Stimulated activated CD4-positive, alpha-beta T cell treated with anti-CD3 and anti-CD28 coated beads, TNF-alpha, amount 100 ng/mL, for 1 hour (primary cell): ENCODE measurements around the gene RMDN2.

Source experiments
- DNase-seq, 3 donors: peaks; one replicate each; pipeline ENCODE4 v3.0.0-alpha.2; 2020; ENCODE audit warnings: low read depth in 3 of 3, low spot score in 1 of 3

RMDN2 gene

DNA sequence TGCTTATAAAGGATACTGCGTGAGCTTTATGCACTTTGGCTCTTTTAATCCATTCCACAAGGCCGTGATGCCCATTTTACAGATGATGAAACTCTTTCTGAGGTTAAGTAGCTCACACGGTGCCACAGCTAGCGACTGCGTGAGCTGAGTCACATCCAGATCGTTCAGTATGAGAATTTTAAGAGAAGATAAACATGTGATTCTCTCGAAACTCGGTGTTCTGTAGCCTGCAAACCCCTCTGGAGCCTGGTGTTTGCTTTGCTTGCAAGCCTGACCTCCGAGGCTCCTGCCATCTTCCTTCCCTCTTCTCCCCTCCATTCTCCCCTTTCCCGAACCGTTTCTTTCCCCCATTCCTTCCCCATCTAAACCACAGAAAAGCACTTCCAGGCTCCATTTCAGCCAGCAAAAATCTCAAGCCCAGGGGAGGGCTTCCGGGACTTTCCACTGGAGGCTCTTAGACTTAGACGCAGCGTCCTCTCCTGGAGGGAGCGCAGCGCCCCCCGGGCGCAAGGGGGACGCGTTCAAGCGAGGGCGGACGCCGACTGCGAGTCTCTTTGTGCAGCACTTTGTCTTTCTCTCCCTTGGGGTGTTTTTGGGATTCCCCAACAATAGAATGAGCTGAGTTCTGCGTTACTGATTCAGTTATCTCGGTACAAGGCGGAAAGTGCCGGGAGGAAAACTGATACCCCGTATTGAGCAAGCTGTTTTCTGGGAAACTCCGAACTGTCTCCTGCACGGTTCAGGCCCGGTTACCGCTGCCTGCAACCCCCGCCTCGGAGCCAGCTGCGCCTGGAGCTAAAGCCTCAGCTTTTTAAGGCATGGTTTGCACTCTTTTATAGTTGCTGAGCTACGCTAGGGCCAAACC lies 112.9 kb downstream of the RMDN2 start:
- no peak for DNase-seq

DNA sequence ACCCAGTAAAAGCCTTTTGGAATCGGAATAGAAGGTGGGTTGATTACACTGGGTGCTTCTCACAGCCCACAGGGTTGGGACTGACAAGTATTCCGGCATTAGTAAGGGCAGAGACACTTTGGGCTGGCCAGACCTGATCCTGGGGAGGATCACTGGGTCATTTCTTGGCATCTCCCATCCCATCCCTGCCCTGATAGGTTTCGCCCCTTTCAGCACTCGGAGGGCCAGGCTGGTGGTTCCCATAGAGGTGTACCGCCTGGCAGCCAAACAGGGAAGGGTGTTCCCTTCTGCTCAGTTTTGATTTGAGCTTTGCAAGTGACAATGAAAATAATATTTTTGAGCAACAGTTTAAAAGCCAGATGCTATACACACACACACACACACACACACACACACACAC lies 113.6 kb downstream of the RMDN2 start:
- no peak for DNase-seq

DNA sequence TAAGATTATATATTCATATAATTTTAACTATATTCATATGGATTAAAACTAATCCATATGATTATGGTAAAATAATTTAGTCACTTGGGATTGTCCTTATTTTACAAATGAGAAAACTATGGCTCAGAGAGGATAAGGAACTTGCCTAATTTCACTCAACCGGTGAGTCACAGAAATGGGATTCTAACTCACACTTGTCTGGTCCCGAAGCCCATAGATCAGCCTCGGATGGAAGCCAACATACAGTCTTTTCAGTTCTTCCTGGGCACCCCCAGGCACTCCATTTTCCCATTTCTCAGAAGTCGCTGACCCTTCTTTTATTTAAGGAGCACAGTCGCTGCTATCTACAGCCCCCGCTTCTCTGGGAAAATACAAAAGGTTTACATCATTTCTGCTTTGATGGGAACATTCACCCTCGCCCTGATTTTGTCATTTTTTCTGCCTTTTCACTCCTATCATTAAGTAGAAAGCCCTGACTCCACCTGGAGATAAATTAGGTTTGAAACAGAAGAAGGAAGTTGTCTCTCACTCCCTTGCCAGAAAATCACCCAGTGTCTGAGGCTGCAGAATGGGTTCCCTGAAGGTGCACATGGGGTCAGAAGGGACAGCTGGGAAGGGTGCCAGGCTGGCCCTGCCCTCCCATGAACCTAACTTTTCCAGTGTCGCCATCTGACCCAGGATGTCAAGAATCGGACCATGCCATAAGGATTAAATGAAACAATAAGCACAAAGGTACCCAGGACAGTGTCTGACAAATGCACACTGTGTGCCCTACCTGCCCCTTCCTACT lies 114.2 kb downstream of the RMDN2 start:
- DNase-seq: no peak

DNA sequence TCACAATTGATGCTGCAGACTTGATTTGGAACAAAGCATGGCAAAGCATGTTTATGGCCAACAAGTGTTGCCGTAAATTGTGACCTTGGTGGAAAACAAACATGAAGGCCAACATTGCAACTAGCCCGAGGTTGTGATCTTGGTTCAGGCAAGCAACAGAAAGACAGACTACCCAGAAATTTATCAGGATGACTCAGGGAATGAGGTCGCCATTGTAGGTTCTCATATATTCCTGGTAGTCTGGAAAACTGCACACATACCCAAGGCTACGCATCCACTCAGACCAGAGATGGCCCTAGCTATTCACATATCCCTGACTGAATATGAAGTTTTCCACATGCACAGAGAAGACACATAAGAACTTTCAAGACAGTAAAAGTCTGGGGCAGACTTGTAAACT lies 120.7 kb downstream of the RMDN2 start:
- DNase-seq: no peak

DNA sequence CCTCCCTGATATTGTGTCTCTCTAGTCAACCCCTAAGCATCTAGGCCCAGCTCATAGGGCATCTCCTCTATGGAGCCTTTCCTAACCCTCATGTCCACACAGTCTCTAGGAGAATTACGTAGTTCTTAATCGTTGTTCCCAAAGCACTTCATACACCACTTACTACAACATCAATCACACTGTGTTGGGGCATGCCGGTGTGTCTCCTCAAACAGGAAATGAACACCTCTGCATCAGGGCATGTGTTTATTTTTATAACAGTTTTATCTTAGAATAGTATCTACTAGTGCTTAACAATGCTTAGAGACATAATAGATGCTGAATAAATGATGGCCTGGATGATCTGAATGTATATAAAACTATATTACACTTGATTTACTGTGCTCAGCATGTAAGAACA lies 131.1 kb downstream of the RMDN2 start:
- DNase-seq: no peak

DNA sequence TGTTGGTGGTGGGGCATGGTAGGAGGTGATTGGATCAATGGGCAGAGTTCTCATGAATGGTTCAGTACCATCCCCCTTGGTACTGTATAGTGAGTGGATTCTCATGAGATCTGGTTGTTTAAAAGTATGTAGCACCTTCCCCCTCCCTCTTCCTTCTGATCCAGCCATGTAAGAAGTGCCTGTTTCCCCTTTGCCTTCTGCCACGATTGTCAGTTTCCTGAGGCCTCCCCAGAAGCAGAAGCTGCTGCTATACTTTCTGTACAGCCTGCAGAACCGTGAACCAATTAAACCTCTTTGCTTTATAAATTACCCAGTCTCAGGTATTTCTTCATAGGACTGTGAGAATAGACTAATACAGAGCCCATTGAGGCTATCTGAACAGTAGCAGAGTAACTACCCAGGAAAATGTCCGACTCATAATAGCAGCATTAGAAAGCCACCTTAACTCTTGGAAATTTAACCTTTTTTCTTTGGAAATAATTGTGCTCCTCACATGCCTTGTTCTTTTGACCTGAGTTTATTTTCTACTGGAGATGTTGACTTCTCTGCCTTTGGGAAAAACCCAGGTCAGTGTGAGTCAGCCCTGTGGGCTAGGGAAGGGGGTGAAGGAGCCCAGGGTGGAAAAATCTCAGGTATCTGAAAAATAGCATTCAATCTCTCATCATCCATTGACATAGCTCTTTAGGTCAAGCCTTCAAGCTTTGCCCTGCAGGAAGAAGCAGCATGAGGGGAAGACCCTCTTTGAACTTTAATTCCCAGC lies 132.7 kb downstream of the RMDN2 start:
- no peak for DNase-seq

DNA sequence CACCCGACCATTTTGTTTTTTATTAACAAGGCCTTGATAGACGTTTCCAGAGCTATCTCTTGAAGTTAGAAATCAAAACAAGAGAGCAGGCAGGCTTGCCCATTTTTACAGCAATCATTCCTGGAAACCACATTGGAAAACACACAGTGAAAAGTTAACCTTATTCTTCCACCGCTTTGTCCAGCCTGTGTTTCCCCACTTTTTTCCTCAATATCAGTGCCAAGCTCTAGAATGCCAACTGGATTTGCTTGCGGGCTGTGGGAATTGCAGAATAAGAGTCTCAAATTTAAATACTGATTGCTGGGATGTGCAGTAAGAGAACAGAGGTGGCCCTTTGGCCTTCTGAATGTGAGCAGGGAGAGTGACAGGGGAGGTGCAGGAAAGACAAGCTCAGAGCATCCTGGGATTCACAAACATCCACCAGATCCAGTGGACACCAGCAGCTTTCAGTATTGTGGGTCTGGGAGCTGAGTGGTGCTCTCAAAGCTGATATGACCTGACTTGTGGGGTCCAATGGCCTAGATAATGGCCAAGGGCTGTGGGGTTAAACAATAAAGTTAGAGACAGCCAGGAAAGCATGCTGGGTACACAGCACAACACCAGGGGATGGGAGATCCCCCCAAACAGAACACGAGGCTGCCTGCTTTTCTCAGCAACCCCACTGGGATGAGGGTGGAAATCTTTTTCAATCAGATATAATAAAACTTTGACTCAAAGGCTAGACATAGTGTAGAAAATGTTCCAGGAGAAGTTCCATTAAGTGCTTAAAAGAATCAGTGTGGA lies 135.3 kb downstream of the RMDN2 start:
- no peak for DNase-seq

DNA sequence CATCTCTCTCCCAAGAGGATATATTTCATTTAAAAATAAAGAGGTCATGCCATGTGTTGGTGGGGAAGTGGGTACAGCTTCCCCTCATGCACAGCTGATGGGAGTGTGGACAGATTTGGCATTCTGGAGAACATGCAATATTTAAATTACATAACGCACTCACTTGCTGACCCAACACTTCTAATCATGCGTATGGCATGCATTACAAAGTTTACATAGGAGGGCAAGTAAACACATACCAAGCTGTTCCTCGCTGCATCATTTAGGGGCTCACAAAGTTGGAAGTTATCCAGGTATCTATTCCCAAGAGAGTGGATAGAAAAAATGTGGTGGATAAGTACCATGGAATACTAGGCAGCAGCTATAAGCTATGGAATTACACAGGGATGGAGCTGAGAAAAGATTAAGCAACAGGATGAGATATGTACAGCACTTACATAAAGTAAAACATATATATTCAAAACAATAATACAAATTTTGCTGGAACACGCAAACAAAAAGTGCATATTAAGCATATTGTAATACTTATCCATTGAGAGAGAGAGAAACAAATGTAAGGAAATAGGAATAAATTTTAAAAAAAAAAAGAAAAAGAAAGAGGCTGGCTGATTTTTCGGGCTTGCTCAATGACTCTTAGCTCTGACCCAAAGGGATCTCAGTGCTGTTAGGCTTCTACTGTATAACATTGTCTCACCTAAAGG lies 139.9 kb downstream of the RMDN2 start:
- no peak for DNase-seq

DNA sequence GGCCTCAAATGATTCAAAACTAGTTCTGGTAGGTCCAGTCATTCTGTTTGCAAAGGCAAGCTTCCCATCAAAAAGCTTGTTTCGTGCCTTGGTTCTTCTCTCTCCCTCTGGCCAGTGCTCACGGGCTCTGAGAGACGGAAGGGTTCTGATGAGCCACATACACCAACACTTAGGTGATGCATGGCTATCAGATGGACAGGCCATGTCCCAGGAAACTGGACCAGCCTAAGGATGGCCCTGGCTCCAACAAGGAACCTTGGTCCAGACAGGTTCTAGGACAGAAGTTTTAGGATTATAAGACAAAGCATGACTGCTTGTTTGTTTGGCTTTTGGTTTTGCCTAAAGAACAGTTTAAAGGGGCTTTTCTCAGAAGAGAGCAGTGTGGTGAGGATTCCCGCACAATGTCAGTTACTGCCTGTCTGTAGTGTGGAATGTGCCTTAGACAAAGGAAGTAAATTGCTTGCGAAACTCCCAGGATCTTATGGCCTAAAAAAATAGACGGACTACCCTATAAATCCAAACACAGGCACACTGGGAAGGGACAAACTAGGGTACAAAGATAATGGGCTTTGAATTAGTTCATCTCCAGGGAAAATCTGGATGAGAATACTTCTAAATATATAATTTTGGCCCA lies 140.5 kb downstream of the RMDN2 start:
- no peak for DNase-seq

DNA sequence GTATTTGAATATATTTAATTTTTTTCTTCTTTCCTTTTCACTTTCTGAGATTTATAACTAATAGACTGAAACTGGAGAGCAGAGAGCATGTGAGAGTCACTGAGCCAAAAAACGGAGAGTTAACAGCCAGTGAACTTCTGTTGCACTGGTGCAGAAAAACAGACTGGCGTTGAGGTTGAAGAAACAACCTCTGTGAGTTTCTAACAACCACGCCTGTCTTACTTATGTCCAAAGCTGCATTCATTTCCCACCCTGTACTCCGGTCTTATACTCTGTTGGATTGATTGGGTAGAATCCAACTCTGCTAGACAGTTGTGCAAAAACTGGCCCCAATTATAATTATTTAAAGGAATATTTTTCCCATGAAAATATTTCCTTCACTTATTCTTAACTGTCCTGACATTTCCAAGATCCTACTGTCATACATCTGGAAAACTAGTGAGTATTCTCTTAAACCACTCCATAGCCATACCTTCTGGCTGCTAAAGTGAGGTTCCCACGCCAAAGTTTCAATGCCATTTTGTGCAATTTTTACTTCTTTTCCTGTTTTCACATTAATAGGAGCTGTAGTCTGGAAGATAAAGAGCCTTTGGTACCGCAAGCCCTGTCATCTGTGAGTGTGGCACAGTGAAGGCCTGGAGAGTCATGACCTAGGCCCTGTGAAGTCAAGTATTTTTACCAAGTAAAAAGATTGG lies 141.5 kb downstream of the RMDN2 start:
- DNase-seq: no peak
